ENCODE measurements around the gene HTR2C. TPM values are rescaled to one million over a fixed set of nuclear protein-coding genes. Genes with fewer than 3 reads are reported as not detected.
A peak's percentile ranks its signal among the peaks of the same experiment; 100 is the strongest.

HTR2C gene
- total and polyA plus RNA-seq, 2 of the 13 experiments (the other 11 are each of a cell fraction or from before 2014, with no cell fraction given) = 0.01 TPM; not detected in 1

DNA sequence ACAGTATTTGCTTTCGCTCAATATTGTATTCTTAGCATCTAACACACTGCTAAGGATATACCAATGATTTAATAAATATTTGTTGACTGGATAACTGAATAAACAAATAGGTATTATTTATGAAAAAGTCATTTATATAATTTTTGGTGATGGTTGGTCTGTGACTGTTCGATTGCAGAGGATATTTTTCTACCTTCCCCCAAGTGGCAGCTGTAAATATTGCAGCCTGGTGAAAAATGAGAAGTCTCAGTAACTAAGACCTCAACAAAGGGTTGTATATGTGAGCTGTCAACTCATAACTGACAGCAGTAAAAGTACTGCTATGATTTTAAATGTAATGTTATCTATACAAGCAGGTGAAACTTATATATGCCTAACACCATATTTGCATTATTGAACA lies 36.0 kb downstream of the HTR2C start:
- ATAC-seq = no peak
- H3K79me2 ChIP-seq (ENCODE audit: insufficient read depth, low read length) = no peaks in the 10 kb centered on the region
- H3K4me3 ChIP-seq (replicated peaks in 1 of 3; ENCODE audit: insufficient read depth in 1 of 3, low read depth in 2 of 3, low read length in 3 of 3) = no peak overlapping the region
- no TSS peak for BruUV-seq (replicated peaks)
- no peak for DNase-seq (ENCODE audit: low spot score)
- in situ Hi-C loops (cut with HindIII; ENCODE audit: extremely low pct_ligation_motif_present, low pct_unique_long_range_greater_than_20kb) = no loop called here
- intact Hi-C loops (cut with micrococcal nuclease; ENCODE audit: unreplicated experiment) = loop anchor here (10.0 kb wide), 1 partner anchor 335 kb away; no protein-coding TSS in a partner anchor
- H3K9me3 ChIP-seq (ENCODE audit: low read length) = no peaks in the 10 kb centered on the region
- no peak overlapping the region for H3K9ac ChIP-seq (ENCODE audit: insufficient read depth, low read depth, low read length)
- H3K4me1 ChIP-seq (ENCODE audit: insufficient read depth, low read length) = no peaks in the 10 kb centered on the region
- no peak overlapping the region for H3K4me2 ChIP-seq (ENCODE audit: low read depth, low read length)
- no peaks in the 10 kb centered on the region for H3K36me3 ChIP-seq (replicated peaks in 1 of 2; ENCODE audit: control insufficient read depth in 1 of 2, insufficient read depth in 2 of 2, low read length in 2 of 2)
- no peak for TF ChIP-seq ZNF772 (CRISPR knock-in tag; IDR thresholded peaks at IDR 0.05)
- no peak for TF ChIP-seq ZNF205 (CRISPR knock-in tag; IDR thresholded peaks at IDR 0.05)
- TF ChIP-seq, protein P1, sequence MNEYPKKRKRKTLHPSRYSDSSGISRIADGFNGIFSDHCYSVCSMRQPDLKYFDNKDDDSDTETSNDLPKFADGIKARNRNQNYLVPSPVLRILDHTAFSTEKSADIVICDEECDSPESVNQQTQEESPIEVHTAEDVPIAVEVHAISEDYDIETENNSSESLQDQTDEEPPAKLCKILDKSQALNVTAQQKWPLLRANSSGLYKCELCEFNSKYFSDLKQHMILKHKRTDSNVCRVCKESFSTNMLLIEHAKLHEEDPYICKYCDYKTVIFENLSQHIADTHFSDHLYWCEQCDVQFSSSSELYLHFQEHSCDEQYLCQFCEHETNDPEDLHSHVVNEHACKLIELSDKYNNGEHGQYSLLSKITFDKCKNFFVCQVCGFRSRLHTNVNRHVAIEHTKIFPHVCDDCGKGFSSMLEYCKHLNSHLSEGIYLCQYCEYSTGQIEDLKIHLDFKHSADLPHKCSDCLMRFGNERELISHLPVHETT (CRISPR knock-in tag; conservative IDR thresholded peaks at IDR 0.05) = no peak
- TF ChIP-seq ZC3H4 (CRISPR knock-in tag; IDR thresholded peaks at IDR 0.05; ENCODE audit: borderline replicate concordance) = no peak
- no peak for TF ChIP-seq ZNF33B (CRISPR knock-in tag; IDR thresholded peaks at IDR 0.05)
- TF ChIP-seq, protein P2, sequence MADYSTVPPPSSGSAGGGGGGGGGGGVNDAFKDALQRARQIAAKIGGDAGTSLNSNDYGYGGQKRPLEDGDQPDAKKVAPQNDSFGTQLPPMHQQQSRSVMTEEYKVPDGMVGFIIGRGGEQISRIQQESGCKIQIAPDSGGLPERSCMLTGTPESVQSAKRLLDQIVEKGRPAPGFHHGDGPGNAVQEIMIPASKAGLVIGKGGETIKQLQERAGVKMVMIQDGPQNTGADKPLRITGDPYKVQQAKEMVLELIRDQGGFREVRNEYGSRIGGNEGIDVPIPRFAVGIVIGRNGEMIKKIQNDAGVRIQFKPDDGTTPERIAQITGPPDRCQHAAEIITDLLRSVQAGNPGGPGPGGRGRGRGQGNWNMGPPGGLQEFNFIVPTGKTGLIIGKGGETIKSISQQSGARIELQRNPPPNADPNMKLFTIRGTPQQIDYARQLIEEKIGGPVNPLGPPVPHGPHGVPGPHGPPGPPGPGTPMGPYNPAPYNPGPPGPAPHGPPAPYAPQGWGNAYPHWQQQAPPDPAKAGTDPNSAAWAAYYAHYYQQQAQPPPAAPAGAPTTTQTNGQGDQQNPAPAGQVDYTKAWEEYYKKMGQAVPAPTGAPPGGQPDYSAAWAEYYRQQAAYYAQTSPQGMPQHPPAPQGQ (CRISPR knock-in tag; IDR thresholded peaks at IDR 0.05; ENCODE audit: borderline replicate concordance) = no peak
- no peak for TF ChIP-seq ZNF780A (CRISPR knock-in tag; IDR thresholded peaks at IDR 0.05)
- no peak for TF ChIP-seq ZNF674 (CRISPR knock-in tag; IDR thresholded peaks at IDR 0.05; ENCODE audit: low read depth)
- TF ChIP-seq CREM (IDR thresholded peaks at IDR 0.05) = no peak
- no peak for TF ChIP-seq CREM (CRISPR knock-in tag; IDR thresholded peaks at IDR 0.05)
- TF ChIP-seq SIN3B (IDR thresholded peaks at IDR 0.05; ENCODE audit: low read length) = no peak
- no peak for TF ChIP-seq ZFP36 (IDR thresholded peaks at IDR 0.05; ENCODE audit: borderline replicate concordance, low read depth, low read length, partially characterized antibody)
- TF ChIP-seq NONO (IDR thresholded peaks at IDR 0.05) = no peak
- no peak for TF ChIP-seq NONO (CRISPR knock-in tag; conservative IDR thresholded peaks at IDR 0.05)
- no peak for TF ChIP-seq REL (CRISPR knock-in tag; conservative IDR thresholded peaks at IDR 0.05)
- TF ChIP-seq ZNF776 (CRISPR knock-in tag; IDR thresholded peaks at IDR 0.05) = no peak
- TF ChIP-seq PAXIP1 (CRISPR knock-in tag; conservative IDR thresholded peaks at IDR 0.05) = no peak
- TF ChIP-seq ATF4 (CRISPR knock-in tag; IDR thresholded peaks at IDR 0.05) = no peak
- ChIA-PET CTCF (ENCODE audit: low intra/inter-chr PET ratio, low total read pairs) (no interaction called here), POLR2A (no interaction called here)
- no peak overlapping the region for H3K27ac ChIP-seq (ENCODE audit: extremely low read length, insufficient read depth, low read length)
- no peak overlapping the region for H2AFZ ChIP-seq (ENCODE audit: low read length)
- peak; percentile 54 for FAIRE-seq
- H4K20me1 ChIP-seq (ENCODE audit: insufficient read depth, low read length) = no peaks in the 10 kb centered on the region
- no peaks in the 10 kb centered on the region for H3K27me3 ChIP-seq (ENCODE audit: control insufficient read depth in 1 of 2, insufficient read depth in 2 of 2, low read length in 2 of 2)
- WGBS (ENCODE audit: low lambda C conversion rate) = 0% methylated on average over 2 of the region's 2 CpGs

All from HepG2 (cell line).